Ammon's horn (tissue), 1 donor: ENCODE data around the gene SRL.

Experiments used
- DNase-seq: peaks from one replicate; pipeline ENCODE4 v3.0.0-alpha.2; 2016; ENCODE audit warnings: low spot score

SRL gene

DNA sequence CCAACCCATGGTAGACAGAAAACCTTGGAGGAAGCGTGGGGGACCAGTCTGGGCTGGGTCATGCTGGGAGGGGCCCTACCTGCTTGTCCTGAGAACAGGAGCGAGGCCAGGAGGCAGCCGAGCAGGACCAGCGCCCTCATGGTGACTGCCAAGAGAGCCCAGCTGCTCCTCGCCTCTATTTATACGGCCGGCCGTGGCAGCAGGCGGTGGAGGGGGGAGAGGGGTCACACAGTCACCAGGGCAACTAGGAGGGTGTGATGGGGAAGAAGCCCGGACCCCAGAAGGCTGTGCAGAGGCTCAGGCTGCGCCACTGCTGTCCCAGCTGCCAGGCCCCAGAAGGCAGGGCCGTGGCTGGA is at the start of gene SRL:
Gene SRL (minus strand): TSS at position 153 of the 356 bp plus-strand sequence. CDS start 13 bp downstream, at position 140.
- DNase-seq, result no peak

DNA sequence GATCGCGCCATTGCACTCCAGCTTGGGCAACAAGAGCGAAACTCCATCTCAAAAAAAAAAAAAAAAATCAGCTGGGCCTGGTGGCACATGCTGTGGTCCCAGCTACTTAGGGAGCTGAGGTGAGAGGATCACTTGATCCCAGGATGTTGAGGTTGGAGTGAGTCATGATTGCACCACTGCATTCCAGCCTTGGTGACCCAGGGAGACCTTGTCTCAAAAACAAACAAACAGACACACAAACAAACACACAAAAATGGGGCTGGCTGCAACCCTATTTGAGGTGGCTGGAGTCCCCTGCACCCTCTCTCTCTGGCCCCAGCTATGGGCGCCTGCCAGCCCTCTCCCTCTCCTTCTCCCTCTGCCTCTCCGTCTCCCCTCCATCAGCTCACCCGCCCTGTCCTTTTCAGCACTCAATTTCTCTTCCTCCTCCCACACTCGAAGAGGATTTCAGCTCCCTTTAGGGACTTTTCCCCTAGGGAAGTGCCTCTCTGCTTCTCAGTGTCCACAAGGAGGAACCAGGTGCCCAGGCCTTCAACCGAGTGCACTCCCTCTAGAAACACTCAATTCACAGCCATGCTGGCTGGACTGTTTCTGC is 48.5 kb upstream of the SRL start:
- DNase-seq, result no peak

DNA sequence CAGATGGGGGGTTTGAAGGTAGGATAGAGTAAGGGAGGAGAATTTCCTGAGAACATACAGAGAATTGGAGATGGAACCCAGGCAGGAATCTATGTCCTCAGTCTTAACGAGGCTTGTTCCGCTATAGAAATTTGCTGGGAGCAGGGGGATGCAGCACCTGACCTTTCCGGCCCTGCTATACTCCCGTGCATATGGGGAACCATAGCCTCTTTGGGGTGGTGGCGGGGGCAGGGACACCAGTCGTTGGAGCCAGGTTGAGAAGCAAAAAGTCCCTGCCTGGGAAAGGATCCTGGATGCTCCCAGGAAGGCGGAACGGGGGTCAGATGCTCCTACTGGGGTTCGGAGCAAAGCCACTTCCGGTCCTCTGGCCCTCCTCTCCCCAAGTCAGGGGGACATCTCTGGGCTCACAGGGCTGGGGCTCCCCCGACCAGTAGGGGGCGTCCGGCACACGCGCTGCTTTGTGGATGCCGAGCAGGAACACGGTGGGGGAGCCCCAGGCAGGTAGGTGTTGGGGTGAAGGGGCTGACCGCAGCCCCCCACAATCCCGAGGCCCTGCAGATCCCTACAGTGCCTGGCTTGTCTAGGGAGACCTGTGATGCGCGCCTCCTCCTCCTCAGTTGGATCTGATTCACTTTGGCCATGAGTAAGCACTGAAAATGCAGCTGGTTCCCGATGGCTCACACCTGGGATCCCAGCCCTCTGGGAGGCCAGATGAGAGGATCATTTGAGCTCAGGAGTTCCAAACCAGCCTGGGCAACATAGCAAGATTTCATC is 46.5 kb upstream of the SRL start:
- DNase-seq, result peak; percentile 81

DNA sequence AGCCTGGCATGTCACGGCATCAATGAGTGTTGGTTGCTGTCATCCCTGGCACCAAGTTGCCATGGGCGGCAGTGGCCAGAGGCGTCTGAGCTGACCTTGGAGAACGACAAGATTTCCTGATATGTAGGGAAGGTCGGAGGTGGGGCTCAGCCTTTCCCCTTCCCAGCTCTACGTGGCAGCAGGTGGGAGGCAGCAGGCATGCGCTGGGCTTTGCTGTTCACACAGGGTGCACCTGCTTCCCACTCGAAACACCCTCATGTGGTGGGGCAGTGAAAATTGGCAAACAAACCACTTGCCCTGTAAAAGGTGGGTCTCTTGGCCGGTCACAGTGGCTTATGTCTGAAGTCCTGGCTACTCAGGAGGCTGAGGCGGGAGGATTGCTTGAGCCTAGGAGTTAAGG is 43.3 kb upstream of the SRL start:
- DNase-seq, result no peak

DNA sequence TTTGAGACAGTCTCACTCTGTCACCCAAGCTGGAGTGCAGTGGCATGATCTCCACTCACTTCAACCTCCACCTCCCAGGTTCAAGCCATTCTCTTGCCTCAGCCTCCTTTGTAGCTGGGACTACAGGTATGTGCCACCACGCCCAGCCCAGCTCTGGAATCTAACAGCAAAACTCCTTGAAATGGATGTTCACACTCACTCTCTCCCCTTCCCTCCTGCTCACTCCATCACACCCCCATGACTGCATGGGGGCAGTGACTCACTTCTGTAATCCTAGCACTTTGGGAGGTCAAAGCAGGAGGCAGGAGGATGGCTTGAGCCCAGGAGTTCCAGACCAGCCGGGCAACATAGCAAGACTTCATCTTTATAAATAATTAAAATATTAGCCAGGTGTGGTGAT is 42.1 kb upstream of the SRL start:
- DNase-seq, result no peak

DNA sequence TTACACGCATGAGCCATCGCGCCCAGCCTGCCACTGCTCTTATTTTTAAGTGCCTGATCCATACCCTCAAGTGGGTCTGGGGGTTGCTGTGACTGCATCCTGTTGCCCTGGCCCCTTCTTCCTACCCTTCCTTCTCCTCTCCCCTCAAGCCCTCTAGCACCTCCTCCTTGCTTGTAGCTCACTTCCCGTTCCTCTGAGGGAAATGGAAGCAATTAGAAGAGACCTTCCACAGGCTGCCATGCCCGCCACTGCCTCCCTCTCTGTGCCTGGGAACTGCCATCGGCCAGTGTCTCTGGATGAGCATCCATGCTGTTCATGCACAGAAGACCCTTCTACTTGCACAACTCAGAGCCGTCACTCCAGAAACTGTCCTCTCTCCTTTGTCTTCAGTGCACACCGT is 41.6 kb upstream of the SRL start:
- DNase-seq, result no peak

DNA sequence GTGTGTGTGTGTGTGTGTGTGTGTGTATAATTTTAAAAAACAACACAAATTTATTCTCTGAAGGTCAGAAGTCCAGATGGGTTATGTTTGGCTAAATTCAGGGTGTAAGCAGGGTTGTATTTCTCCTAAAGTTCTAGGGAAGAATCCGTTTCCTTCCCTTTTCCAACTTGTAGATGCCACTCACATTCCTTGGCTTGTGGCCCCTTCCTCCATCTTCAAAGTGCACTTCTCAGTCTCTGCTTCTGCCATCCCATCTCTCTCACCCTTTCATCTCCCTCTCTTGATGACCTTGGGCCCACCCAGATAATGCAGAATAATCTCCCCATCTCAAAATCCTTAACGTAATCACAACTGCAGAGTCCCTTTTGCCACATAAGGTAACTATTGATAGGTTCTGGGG is 38.7 kb upstream of the SRL start:
- DNase-seq, result no peak

DNA sequence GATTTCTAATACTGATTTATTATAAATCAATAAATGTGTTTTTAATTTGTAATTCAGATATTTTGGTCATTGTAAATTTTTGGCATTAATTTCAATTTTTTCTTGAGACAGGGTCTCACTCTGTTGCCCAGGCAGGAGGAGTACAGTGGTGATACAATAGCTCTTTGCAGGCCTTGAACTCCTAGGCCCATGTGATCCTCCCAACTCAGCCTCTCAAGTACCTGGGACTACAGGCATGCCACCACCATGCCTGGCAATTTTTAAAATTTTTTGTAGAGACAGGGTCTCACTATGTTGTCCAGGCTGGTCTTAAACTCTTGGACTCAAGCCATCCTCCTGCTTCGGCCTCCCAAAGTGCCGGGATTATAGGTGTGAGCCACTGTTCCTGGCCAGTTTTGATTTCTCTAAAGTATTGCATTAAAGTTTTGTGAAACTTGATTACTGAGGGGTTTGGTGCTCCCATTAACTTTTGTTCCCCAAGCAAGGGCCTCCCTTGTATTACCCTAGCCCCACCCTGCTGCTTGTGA is 36.2 kb upstream of the SRL start:
- no peak for DNase-seq

DNA sequence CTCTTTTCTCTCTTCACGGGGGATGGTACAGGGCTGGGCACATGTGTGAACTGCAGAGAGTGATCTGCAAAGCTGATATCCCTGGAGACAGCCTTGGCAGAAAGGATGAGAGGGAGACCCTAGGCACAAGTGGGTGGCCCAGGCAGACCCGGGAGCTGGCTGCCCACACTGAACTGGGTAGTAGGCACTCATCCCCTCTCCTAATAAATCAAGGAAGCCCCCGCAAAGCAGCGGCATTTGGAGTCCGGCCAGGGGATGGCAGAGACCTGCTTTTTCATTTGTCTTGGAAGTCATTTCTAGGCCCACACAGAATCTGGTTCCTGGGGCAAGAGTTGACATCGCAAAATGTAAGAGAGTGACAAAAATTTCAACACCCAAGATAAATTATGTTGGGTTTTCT is 34.0 kb upstream of the SRL start:
- no peak for DNase-seq

DNA sequence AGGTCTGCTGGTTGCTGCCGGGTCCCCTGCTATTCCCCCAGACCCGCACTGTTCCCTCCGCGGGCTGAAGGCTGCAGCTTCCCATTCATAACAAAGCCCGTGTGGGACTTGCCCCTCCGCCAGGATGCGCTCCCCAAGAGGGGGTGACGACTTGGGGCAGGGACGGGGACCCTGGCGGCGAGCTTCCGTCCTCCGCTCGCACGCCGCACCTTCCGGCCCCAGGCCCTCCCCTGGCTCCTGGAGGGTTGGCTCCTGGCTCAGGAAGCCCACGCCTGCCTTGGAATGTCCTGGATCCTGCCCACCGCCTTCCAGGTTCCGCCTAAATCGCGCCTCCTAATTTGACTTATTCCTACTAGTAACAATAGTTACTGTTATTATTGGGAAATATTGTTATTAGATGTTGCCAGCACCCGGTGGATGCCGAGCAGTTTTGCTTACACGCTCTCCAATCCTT is 32.0 kb upstream of the SRL start:
- DNase-seq, result no peak

DNA sequence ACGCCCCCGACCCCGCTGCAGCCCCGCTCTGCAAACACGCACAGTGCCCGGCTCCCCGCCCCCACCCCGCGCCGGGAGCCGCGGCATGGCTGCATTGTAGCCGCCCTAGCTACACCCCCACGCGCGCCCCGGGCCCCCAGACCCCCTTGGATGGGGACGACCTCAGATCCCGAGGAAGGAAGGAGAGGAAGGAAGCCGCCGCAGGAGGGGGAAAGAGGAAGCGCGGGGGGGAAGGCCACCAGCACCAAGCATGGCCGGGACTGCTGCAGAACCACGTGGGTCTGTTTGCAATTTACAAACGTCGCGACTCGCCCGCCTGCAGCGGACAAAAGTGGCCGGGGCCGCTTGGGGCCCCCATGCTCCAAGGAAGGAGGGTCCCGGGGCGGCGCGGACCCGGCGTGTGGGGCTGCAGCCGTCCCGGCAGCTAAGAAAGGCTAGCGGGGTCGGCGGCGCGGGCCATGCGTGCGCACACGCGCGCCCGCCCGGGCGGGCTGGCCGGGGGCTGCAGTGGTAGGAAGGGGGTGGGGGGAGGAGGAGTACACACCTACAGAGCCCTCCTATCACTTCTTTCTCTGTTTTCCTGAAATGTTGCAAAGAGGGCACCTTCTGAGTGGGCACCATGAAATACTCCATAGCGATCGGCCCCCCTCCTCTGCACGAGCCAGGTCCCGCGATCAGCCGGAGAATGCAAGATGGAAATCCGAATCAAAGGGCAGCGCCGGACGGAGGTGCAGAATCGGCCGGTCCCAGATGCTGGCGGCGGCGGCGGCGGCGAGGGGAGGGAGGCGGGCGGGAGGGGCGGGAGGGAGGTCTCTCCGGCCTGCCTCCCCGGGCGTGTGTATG is 30.5 kb upstream of the SRL start:
- DNase-seq, result peak; percentile 71

DNA sequence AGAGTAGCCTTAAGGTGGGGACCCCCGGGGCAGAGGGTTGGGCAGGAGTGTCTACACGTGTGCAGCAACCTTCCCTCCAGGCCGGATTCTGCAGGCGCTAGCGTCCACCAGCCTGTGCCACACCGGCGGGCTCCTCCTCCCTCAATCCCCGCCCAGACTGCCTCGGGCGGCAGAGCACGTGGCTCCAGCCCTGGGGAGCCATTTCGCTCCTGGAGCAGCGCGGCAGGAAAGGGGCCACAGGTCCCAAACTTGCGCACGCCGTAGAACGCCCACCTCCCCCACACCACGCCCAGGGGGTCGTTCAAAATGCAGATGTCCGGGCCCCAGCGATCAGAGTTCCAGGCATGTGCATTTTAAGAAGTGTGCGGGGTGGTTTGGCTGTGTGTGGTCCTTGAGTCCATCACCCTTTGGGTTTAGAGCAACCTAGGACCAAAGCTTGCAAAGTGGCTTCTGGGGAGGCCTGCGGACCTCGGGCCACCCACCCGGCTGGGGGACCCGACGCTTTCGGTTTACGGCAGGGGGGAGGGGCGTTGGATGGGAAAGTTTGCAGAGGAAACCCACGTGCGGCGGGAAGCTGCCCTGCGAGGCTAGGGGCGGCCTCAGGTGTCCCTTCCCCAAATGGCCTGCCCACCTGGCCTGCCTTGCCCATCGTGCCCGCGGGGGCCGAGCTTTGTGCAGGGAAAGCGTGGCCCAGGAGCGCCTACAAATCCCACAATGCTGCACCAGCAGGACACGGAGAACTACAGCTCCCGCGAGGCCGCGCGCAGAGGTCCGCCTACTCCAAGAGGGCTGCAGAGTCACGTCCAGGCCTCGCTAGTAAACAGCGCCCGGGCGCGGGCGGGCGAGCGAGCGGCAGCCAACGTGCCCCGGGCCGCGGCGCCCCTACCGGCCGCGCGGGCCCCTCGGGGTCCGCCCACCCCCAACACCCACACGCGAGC is 29.6 kb upstream of the SRL start:
- DNase-seq, result peak; percentile 97

DNA sequence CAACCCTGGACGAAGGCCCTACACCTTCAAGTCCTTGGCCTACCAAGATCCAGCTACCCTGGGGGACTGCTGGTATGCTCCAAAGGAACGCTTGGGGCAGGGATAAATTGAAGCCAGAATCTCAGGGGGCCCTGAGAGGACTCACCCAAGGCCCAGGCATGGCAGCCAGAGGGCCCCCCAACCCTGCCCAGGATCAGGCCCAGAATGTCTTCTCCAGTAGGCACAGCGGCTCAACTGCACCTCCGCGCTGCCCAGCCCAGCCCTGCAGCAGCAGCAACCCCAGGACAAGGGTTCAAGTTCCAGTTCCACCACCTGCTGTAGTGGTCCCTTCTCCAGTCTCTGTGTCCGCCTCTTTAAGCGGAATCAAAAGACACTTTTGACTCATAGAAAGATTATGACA is 28.7 kb upstream of the SRL start:
- DNase-seq, result no peak

DNA sequence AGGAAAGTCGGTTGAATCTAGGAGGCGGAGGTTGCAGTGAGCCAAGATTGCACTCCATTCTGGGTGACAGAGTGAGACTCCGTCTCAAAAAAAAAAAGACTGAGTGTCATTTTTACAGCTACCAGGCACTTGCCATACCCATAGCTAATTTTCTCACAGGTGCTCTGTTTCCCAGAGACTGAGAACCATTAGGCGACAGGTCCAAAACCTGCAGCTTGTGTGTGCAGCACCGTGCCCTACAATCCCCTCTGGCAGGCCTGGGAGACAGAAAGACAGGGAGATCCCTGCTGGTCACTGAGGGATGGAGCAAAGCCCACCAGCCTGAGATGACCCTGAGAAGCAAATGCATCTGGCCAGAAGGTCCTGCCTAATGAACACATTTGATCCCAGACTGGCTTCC is 28.2 kb upstream of the SRL start:
- DNase-seq, result no peak

DNA sequence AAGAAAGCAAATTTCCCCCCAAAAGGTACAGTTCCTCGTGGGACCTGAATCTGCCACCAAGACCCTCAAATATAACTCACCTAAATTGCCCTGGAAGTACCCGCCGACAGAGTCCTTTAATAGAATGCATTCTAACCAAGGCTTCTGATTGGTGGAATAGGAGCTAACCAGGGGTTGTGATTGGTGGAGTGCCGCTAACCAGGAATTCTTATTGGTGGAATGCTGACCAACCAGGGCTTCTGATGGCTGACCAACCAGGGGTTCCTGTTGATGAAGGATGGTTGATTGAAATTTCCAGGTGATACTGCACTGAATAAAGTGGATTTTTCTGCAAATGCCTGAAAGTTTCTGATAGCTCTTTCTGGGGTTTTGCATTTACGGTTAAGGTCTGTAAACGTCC is 24.5 kb upstream of the SRL start:
- no peak for DNase-seq

DNA sequence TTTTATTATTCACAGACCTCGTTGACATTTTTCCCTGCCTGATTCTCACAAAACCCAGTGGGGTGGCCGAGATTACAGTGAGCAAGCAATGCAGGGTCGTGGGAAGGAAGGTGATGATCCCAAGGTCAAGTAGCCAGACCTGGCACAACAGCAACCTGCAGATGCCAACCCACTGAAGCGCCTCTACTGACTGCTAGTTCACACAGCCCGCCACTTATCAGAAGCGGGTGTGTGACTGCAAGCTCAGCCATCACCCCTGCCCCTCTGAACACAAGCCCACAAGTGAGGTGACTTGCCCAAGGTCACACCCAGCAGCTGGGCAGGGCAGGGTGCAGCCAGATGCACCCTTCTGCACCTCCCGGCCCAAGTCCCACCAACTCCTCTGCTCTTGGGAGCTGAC is 23.8 kb upstream of the SRL start:
- DNase-seq, result no peak

DNA sequence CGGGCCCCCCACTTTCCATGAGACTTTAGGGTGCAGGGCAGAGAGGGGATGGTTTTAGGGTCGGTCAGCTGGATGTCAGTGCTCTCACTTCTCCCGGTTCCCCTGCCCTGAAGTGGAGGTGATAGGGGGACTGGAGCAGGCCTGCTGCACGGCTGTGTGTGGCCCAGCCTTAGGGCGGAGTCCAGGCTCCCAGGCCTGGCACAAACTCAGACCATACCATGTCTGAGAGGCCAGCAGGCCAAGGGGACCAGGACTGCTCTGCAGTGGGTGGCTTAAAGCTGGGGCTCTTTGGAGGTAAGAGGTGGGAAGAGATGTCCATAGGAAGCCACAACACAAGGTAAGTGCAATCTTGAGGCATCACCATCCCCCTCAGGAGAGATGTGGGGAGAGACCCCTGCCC is 22.7 kb upstream of the SRL start:
- DNase-seq, result no peak

DNA sequence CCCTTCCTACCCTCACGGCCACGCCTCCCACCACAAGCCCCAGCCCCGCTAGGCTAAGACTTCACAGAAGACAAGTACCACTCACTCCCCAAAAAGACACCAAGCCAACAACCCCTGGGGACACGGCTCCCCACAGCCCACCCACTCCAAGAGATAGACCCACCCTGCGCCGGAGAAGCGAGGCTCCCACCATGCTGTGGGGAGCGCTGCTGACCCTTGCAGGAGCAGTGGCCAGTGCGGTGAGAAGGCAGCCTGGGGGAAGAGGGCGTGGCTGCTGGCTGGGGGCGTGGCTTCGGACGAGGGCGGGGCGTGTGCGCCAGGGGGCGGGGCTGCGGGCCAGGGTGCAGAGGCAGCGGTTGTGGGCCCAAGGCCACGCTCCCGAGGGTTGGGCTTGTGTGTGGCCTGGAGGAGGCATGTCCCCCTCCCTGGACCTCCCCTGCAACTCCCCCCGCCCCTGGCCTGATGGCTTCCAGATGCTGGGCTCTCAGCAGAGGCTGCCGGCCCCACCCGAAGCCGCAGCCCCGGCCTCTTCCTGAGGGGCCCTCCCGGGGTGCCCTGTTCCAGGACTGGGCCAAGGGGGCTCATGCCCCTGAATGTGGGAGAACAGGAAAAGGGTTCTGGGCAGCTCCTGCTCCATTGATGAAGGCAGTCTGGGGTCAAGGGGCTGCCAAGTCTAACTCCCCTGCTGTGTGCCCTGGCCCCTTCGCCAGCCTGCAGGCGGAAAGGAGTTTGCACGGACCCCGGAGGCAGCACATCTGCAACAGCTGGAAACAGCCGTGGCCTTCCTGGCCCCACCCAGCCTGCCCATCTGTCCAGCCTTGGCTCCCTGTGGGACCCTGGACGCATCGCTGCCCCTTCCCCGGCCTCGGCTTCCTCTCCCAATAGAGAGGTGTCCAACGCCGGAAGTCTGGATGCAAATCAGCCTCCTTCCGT is 21.9 kb upstream of the SRL start:
- no peak for DNase-seq

DNA sequence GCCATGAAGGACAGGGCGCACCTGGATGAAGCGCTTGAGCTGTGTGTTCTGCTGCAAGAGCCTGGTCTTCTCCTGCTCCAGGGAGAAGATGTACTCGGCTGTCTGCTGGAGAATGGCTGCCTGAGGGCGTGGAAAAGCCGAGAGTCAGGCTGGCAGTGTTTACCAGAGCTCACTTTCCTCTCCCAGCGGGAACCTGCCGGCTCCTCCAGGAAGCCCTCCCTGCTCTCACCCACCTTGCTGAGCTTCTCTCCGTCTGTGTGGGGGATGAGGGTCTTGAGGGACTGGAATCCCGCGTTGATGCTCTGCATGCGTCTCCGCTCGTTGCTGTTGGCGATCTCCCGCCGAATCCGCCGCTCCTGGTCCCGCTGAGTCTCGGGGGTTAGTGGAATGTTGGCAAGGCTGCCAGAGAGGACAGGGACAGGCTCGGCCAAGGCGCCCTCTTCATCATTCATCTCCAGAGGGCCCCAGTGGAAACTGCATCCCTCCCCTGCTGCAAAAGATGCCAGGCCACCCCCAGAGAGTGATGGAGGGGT is 20.5 kb upstream of the SRL start:
- DNase-seq, result no peak

DNA sequence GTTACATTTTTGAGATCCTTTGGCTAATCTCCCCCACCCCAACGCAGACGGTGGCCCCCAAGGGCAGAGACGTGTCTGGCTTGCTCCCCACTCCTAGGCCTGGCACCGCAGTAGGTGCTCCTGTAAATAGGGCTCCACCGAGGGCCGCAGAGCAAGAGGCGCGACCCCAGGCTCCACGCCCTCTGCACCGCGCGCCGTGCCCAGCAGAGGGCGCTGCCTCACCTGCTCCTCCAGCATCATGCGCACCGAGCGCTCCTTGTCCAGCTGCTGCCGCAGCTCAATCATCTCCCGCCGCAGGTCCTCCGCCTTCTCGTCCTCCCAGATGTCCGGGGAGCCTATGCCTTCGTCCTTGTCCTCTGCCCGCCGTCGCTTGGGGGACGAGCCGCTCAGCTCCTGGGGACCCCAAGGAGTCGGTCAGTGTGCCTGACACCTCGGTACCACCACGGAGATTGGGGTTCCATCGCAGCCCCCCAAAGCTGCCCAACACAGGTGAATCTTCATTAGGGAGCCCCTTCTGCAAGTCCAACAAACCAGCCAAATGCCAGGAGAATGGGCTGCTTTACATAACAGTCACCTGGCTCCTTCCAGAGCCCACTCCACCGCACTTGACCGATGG is 19.8 kb upstream of the SRL start:
- DNase-seq, result no peak
